ENCODE measurements around the gene DPM3. TPM values are rescaled to one million over a fixed set of nuclear protein-coding genes. Genes with fewer than 3 reads are reported as not detected.
A peak's percentile ranks its signal among the peaks of the same experiment; 100 is the strongest.

The DPM3 gene
- total and polyA plus RNA-seq, 2 of the 13 experiments (the other 11 are each of a cell fraction or from before 2014, with no cell fraction given), result 23.2 to 53.4 TPM

DNA sequence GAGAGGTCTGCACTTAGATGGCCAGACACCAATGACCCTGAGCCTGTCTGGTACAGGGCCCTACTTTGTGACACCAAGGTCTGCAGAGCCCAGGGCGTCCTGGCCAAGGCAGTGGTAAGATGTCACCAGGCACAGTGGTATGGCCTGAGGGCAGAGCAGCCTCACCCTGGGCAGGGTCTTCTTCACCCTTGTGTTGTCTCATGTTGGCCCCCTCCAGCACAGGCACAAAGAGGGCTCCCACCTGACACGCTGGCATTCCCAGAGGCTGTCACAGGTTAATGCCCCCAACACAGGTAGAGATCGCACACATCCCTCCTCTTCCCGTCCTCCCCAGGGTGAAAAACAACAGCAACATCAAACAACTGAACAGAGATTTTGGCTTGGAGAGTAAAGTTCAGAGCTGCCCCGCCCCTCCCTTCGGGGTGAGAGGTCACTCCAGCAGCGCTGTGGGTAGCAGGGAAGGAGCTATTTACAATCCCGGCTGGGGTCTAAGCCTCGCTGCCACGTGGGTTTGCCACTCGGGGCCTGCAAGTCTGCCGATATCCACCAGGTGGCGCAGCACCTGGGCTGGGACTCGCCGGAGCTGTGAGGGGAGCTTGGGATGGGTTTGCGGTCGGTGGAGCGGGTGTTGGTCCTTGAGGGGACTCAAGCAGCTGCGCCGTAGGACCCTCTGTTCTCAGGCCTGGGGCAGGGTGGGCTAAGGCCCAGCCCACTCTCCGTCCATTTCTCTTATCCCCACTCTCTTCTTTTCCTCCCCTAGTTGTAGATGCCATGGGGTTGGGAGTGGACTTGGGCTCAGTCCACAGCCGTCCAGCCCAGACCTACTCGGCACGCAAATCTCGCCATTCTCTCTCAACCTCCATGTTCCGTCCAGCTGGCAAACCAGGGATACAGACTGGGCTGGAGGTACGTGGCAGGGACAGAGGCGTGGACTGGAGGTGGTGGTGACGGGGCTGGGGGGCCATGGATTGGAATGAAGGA, 49.0 kb downstream of the DPM3 start (continued):
- TF ChIP-seq, protein P1, sequence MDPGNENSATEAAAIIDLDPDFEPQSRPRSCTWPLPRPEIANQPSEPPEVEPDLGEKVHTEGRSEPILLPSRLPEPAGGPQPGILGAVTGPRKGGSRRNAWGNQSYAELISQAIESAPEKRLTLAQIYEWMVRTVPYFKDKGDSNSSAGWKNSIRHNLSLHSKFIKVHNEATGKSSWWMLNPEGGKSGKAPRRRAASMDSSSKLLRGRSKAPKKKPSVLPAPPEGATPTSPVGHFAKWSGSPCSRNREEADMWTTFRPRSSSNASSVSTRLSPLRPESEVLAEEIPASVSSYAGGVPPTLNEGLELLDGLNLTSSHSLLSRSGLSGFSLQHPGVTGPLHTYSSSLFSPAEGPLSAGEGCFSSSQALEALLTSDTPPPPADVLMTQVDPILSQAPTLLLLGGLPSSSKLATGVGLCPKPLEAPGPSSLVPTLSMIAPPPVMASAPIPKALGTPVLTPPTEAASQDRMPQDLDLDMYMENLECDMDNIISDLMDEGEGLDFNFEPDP (CRISPR knock-in tag; conservative IDR thresholded peaks at IDR 0.05), result 0 out of 2 replicates have a peak, but pooled peaks have one; percentile 83
- TF ChIP-seq ZNF552 (CRISPR knock-in tag; IDR thresholded peaks at IDR 0.05; ENCODE audit: borderline replicate concordance), result 0 out of 2 replicates have a peak, but pooled peaks have one; percentile 22
- TF ChIP-seq, protein P2, sequence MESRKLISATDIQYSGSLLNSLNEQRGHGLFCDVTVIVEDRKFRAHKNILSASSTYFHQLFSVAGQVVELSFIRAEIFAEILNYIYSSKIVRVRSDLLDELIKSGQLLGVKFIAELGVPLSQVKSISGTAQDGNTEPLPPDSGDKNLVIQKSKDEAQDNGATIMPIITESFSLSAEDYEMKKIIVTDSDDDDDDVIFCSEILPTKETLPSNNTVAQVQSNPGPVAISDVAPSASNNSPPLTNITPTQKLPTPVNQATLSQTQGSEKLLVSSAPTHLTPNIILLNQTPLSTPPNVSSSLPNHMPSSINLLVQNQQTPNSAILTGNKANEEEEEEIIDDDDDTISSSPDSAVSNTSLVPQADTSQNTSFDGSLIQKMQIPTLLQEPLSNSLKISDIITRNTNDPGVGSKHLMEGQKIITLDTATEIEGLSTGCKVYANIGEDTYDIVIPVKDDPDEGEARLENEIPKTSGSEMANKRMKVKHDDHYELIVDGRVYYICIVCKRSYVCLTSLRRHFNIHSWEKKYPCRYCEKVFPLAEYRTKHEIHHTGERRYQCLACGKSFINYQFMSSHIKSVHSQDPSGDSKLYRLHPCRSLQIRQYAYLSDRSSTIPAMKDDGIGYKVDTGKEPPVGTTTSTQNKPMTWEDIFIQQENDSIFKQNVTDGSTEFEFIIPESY (CRISPR knock-in tag; IDR thresholded peaks at IDR 0.05), result no peak; the same call in 1 of the 2 replicates
- 0 out of 2 replicates have a peak, but pooled peaks have one; percentile 42 for TF ChIP-seq MEIS2 (CRISPR knock-in tag; IDR thresholded peaks at IDR 0.05)
- no peak for TF ChIP-seq KLF9 (CRISPR knock-in tag; IDR thresholded peaks at IDR 0.05; ENCODE audit: low read depth)
- TF ChIP-seq, protein P3, sequence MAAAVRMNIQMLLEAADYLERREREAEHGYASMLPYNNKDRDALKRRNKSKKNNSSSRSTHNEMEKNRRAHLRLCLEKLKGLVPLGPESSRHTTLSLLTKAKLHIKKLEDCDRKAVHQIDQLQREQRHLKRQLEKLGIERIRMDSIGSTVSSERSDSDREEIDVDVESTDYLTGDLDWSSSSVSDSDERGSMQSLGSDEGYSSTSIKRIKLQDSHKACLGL (CRISPR knock-in tag; IDR thresholded peaks at IDR 0.05), result no peak
- TF ChIP-seq ZNF317 (CRISPR knock-in tag; IDR thresholded peaks at IDR 0.05), result no peak; the same call in 1 of the 2 replicates
- TF ChIP-seq, protein P4, sequence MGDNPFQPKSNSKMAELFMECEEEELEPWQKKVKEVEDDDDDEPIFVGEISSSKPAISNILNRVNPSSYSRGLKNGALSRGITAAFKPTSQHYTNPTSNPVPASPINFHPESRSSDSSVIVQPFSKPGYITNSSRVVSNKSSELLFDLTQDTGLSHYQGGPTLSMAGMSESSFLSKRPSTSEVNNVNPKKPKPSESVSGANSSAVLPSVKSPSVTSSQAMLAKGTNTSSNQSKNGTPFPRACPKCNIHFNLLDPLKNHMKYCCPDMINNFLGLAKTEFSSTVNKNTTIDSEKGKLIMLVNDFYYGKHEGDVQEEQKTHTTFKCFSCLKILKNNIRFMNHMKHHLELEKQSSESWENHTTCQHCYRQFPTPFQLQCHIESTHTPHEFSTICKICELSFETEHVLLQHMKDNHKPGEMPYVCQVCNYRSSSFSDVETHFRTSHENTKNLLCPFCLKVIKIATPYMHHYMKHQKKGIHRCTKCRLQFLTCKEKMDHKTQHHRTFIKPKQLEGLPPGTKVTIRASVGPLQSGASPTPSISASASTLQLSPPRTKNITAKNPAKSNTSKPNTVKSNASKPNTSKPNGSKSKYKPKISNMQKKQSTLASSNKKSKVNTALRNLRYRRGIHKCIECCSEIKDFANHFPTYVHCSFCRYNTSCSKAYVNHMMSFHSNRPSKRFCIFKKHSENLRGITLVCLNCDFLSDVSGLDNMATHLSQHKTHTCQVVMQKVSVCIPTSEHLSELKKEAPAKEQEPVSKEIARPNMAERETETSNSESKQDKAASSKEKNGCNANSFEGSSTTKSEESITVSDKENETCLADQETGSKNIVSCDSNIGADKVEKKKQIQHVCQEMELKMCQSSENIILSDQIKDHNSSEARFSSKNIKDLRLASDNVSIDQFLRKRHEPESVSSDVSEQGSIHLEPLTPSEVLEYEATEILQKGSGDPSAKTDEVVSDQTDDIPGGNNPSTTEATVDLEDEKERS (CRISPR knock-in tag; IDR thresholded peaks at IDR 0.05), result peak; percentile 90; the same call in 1 of the 2 replicates
- TF ChIP-seq FOXO1 (CRISPR knock-in tag; IDR thresholded peaks at IDR 0.05), result peak; percentile 88
- TF ChIP-seq, protein P5, sequence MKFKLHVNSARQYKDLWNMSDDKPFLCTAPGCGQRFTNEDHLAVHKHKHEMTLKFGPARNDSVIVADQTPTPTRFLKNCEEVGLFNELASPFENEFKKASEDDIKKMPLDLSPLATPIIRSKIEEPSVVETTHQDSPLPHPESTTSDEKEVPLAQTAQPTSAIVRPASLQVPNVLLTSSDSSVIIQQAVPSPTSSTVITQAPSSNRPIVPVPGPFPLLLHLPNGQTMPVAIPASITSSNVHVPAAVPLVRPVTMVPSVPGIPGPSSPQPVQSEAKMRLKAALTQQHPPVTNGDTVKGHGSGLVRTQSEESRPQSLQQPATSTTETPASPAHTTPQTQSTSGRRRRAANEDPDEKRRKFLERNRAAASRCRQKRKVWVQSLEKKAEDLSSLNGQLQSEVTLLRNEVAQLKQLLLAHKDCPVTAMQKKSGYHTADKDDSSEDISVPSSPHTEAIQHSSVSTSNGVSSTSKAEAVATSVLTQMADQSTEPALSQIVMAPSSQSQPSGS (CRISPR knock-in tag; IDR thresholded peaks at IDR 0.05), result peak; percentile 68; the same call in 1 of the 2 replicates
- TF ChIP-seq ZNF282 (IDR thresholded peaks at IDR 0.05; ENCODE audit: partially characterized antibody), result no peak
- TF ChIP-seq, protein P6, sequence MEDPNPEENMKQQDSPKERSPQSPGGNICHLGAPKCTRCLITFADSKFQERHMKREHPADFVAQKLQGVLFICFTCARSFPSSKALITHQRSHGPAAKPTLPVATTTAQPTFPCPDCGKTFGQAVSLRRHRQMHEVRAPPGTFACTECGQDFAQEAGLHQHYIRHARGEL (CRISPR knock-in tag; IDR thresholded peaks at IDR 0.05), result no peak
- TF ChIP-seq, protein P7, sequence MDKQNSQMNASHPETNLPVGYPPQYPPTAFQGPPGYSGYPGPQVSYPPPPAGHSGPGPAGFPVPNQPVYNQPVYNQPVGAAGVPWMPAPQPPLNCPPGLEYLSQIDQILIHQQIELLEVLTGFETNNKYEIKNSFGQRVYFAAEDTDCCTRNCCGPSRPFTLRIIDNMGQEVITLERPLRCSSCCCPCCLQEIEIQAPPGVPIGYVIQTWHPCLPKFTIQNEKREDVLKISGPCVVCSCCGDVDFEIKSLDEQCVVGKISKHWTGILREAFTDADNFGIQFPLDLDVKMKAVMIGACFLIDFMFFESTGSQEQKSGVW (CRISPR knock-in tag; IDR thresholded peaks at IDR 0.05; ENCODE audit: borderline replicate concordance), result no peak
- TF ChIP-seq POLR2G (IDR thresholded peaks at IDR 0.05; ENCODE audit: low read depth, low read length), result no peak
- peak; percentile 95 for TF ChIP-seq RXRA (CRISPR knock-in tag; IDR thresholded peaks at IDR 0.05)
- TF ChIP-seq ARNT2 (CRISPR knock-in tag; IDR thresholded peaks at IDR 0.05; ENCODE audit: low read depth), result peak; percentile 88
- TF ChIP-seq ETV6 (CRISPR knock-in tag; conservative IDR thresholded peaks at IDR 0.05), result no peak
